Activated naive CD8-positive, alpha-beta T cell treated with anti-CD3 and anti-CD28 coated beads, Interleukin-2, amount 50 U/mL, for 16 hours (primary cell): Measurements from ENCODE around the gene USP7.
A peak's percentile ranks its signal among the peaks of the same experiment; 100 is the strongest.
"Not testable (repeated sequence)": the region's sequence is repeated elsewhere in the genome, so short reads cannot be mapped to it uniquely, and the experiment has no call there.

ENCODE experiments used
- DNase-seq: peaks from one replicate; pipeline ENCODE4 v3.0.0-alpha.2; 2020; ENCODE audit warnings: low read depth, low spot score

Gene USP7

DNA sequence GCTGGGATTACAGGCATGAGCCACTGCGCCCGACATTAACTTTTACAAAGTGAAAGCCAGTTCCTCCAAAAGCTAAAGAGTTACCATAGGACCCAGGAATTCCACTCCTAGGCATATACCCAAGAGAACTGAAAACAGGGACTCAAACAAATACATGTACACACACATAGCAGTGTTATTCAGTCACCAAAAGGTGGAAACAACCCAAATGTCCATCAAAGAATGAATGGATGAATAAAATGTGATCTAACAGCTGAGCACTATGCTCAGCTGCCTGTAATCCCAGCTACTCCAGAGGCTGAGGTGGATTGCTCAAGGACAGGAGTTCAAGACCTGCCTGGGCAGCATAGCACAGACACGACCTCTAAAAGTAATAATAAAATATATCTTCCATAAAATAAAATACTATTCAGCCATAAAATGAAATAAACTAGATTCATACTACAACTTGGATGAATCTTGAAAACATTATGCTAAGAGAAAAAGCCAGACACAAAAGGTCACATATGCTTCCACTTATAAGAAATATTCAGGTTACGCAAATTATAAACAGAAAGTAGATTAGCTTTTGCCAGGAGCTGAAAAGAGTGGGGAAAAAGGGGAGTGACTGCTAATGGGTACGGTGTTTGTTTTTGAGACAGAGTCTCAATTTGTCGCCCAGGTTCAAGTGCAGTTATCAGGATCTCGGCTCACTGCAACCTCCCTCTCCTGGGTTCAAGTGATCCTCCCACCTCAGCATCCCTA is 9.3 kb upstream of the USP7 start:
- DNase-seq: no peak

DNA sequence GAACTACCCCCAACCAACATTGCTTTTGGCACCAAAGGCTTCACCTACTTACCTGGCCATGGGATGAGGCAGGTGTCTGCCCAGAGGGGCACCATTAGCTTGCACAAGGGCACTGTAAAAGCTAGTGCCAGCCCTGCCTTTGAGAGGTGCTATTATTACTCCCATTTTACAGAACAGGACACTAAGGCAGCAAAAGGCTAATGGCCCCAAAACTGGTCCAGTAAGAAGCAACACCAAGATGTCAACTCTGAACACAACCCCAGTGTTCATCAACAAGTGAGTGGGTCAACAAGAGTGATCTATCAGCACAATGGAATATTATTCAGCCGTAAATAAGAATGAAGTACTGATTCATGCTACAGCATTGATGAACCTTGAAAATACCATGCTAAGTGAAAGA is 7.7 kb upstream of the USP7 start:
- no peak for DNase-seq

DNA sequence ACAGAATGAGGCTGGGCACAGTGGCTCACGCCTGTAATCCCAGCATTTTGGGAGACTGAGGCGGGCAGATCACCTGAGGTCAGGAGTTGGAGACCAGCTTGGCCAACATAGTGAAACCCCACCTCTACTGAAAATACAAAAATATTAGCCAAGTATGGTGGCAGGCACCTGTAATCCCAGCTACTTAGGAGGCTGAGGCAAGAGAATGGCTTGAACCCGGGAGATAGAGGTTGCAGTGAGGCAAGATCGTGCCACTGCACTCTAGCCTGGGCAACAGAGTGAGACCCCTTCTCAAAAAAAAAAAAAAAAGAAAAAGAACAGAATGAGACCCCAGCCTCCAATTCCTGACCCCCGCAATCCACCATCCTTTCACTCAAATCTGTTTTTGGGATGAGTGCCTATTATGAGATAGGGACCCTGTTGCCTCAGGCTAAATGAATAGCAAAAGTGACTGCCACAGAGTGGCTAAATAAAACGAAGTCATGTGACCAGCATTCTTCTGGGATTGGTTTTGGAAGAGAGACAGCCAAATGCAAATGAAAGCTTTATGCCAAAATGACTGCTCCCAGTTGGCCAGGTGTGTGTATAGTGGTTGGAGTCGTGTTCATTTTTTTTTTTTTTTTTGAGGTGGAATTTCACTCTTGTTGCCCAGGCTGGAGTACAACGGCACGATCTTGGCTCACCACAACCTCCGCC is 5.6 kb upstream of the USP7 start:
- not testable (repeated sequence) for DNase-seq

DNA sequence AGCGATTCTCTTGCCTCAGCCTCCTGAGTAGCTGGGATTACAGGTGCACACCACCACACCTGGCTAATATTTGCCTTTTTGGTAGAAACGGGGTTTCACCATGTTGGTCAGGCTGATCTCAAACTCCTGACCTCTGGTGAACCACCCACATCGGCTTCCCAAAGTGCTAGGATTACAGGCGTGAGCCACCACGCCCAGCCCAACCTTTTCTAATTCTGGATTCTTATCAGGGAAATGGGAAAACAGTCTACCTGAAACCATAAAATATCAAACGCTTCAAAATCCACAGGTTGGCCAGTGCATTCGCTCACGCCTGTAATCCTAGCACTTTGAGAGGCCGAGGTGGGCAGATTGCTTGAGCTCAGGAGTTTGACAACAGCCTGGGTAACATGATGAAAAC is 4.3 kb upstream of the USP7 start:
- not testable (repeated sequence) for DNase-seq

DNA sequence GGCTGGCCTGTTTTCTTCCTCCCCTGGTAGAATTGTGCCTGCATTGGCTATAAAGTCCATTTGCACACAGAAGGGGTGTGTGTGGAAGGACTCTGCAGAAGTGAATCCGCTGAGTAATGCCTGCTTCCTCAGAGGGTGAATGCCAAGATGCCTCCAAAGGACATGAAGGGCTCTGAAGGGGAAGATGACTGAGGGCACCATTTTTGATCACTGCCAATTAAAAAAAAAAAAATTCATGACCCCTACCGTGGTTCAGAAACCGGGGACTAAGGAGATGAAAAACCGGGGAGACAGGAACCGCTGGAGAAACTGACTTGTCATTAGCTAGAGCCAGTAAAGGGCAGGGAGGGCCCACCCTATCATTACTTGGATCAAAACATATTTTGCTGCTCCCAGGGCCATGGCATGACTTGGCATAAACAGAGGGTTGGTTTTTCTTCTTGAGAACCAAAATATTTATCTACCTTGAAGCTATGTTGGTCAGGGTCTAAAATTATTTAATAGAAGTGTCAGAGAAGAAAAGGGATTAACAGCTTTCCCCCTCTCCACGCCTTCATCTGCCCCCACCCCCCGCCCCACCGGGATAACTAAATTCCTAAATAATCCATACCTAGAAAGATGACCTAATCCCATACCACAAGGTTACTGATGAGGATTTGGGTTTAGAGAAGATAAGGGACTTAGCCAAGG is 3.6 kb upstream of the USP7 start:
- DNase-seq: no peak

DNA sequence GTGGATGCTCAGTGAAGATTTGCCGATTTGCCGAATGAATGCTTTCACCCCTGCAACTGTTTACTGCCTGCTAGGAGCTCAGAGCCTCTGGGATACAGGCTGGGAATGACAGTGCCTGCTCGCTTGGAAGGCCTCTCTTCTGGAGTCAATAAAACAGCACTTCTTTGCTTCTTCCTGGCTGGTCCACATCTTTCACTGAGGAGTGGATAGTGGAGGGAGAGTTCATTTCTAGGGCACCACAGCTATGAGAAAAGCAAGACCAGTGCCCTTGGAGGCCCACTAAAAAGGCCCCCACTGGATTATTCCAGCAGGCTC is 3.1 kb upstream of the USP7 start:
- DNase-seq: no peak

DNA sequence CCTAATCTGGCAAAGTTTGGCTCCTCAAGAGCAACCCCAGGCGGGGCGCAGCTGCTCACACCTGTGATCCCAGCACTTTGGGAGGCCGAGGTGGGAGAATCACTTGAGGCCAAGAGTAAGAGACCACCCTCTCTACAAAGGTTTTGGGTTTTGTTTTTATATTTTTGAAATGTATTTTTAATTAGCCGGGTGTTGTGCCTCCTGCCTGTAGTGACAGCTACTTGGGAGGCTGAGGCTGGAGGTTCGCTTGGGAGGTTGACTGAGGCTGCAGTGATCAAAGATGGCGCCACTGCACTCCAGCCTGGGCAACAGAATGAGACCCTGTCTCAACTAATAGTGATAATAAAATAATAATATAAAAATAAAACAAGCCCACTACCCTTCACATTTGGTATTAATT is 756 bp upstream of the USP7 start:
- DNase-seq: no peak

DNA sequence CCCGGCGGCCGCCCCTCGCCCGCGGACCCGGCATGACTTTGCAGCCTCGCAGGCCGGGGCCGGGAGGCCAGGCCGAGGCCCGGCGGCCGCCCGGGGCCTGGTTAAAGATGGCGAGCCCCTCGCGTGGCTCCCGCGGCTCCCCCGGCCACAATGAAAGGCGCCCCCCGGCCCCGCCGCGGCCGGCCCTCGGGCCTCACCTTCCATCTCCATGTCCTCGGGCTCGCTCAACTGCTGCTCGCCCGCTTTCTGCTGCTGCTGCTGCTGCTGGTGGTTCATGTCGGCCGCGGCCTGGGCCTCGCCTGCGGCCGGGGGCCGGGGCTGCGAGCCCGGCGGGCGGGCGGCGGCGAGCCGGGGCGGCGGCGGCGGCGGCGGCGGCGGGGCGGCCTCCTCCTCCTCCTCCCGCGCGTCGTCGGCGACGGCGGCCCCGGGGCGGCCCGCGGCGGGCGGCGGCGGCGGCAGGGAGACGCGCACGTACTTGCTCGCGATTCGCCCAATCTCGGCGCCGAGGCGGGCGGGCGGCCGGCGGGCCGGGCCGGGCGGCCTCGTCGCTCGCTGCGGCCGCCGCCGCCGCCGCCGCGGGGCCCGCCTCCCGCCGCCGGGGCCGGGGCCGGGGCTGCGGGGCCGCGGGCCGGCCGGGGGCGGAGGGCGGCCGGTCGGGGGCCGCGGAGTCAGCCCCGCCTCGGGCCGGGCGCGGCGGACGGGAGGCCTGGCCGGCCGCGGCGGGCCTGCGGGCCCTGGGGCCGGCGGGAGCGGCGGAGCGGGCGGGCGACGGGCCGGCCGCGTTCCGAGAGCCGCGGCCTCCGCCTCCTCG is 491 bp downstream of the USP7 start:
- no peak for DNase-seq

DNA sequence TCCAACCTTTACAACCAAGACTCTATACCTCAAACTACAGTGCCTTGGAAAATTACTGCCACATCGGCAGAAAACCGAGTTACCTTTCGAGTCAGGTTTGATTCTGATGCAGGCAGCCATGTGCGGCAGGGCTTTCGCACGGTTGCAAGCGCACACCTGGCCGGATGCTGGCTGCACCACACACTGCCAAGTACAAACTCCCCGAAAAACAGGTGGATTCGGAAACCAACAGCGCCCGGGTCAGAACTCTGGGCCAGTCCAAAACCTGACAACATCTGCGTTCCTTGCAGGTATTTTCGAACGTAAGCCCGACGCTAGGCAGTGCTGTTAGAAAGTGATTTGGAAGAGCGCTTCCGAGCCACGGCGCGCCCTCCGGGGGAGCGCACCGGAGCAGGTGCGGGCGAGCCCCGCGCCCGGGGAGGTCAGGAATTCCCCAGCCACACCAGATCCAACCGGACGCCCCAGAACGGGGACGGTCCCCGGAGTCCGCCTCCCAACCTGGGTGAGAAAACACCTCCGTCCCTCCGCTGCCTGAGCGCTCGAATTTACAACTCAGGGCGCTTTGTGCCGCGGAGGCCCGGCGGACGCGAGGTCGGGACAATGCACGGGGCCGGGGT is 1.2 kb downstream of the USP7 start:
- peak; percentile 20 for DNase-seq

DNA sequence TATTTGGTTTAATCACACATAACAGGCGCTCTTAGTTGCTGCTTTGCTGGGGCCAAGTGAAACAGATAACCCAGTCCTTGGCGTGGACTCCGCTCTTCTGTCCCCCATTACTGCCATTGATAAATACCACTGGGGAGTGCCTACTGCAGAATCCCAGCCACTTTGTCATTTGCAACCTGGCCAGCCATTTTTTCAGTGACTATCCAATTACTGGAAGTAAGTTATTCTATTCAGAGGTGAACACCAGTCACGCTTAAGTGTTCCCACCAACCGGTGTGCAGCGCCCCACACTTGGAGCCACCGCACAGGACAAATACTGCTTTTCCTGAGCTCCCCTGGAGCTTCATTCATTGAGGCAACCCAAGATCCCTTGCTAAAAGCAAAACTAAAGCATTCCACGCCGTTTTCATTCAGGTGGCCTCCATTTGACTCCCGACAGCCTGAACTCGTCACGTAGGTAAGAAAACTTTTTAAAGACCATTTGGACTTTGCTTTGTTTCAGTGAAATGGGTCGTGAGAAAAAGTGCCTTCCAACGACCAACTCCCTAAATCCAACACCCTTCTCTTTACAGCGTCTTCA is 1.8 kb downstream of the USP7 start:
- no peak for DNase-seq

DNA sequence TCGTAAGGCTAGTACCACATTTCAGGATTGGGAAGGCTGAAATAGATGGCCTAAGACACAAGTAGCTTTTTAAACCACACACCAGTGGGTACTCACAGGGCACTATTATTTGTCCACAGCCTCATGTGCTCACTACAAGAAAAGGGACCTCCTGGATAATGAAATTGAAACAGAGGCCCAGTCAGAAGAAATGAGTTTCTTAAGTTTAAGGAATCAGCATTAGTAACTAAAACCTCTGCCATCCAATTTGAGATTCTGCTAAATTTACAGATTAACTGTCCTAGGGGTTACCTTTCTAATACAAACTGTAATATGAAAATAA is 3.0 kb downstream of the USP7 start:
- DNase-seq: no peak

DNA sequence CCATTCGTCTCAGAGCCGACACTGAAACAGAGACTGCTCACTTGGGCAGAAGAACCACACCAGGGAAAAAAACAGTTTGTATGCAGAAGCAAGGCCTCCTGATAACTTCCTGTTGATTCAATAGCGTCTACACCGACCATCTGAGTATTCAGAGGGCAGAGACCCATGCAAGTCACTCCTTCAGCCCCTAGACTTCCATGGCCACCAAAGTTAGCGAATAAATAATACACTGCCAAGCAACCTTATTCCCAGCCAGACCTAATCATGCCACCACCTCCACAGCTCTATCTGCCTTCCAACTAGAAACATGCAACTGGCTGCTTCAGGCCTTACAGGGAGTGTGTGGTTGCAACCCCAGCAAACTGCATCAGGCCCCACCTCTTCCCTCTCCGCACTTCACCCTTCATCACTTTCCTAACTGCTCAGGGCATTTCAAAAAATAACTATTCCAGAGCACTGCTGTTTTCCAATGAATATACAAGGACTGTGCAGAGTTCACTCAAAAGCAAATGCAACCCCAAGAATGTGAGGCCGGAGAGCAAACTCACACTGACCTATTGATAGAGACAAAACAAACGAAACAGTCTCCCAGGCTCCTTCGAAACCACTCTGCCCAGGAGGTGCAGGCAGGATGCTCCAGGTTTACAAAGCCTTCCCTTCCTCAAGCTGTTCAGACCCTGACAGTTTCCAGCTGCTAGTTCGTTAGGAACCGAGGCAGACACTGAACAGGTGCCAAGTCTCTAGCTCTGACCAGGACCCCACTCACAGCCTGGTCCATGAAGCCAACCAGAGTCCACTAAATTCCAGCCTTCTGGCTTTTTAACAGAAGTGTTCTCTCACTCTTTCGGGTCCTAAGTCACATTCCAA is 3.6 kb downstream of the USP7 start:
- no peak for DNase-seq

DNA sequence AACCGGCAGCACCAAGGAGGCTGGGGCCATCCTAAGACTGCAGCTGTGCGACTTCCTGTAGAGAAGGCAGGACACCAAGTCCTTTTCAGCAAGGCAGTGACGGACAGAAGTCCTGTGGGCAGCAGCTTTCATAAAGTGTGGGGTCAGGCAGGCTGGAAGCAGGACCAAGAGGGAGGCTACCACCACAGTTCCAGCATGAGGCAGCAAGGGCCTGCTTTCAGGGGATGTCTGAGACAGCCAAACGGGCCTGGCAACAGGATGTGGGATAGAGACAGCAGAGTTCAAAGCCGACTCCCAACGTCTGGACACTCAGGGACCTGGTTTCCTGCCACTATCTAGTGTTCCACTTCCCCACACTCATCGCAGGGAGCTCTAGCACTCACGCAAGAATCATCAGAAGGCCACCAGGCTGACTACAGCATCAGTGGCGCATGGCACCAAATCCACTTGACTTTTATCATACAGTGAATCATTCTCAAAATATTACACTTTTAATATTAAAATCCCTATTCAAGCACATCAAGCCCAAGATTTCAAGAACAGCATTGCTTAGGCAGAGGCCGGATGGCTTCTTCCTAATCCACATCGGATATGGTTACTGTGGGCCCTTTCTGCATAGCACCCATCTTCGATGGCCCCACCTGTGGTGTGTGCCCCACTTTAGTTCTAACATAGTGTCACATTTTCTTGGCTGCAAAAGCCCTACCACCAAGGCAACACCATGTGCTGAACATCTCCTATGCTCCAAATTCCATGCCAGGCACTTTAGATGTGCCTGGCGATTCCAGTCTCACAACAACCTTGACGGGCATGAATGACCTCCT is 5.2 kb downstream of the USP7 start:
- no peak for DNase-seq

DNA sequence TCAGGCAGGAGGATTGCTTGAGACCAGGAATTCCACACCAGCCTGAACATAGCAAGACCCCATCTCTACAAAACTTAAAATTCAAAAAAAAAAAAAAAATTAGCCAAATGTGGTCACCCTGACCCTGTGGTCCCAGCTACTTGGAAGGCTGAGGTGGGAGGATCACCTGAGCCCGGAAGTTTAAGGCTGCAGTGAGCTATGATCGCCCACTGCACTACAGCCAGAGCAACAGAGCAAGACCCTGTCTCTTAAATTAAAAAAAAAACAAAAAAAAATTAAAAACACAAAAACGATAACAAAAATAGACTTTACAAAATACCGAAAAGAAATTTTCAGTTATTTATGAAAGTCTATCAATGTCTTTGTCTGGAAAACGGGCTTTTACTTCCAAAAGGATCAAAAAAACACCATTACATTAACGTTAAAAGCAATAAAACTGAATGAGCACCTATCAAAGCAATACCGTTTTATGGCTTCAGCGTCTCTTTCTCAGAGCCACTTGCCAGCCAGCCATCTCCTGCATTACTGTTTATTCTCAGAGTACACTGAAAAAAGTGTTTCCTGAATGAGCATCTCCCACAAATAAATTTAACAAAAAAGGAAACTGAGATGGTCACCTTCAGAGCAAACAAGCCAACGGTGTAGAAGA is 6.1 kb downstream of the USP7 start:
- DNase-seq: no peak

DNA sequence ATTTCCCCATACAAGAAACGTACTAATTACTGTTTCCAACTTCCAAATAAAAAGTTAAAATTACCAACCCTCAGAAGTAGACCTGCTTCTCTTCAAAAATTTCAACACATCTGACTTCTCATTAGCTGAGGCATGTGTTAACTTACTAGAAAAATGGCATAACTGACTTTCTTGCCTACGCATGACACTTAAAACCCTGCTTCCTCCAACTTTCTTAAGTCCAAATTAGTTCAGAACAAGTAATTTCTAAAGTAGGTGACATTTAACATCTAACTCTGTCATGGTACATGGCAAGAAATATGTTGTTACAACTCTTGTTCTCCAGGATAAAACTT is 6.7 kb downstream of the USP7 start:
- no peak for DNase-seq

DNA sequence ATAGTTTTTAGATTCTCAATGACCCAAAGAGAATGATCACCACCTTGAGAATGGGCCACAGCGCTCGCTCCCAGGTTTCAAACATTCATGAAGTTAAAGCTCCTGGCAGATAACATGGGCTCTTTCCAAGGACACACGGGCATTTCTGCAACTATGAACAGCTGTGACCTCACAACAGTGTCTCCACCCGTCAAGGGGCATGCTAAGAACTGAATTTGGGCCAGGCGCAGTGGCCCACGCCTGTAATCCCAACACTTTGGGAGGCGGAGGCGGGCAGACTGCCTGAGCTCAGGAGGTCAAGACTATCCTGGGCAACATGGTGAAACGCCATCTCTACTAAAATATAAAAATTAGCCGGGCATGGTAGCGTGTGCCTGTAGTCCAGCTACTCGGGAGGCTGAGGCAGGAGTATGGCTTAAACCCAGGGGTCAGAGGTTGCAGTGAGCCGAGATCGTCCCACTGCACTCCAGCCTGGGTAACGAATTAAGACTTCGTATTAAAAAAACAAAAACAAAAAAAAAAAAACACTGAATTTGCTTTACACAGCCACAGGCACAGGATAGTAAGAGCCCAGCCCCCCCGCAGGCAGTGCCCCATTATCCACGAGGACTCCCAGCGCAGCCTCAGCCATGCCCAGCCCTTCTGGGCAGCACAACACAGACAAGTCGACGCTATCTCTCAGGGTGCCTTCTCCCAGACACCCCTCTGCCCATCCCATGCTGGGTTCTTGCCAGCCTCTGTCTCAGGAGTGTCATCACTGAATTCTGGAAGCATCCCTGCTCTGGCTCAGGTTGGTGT is 7.2 kb downstream of the USP7 start:
- no peak for DNase-seq

DNA sequence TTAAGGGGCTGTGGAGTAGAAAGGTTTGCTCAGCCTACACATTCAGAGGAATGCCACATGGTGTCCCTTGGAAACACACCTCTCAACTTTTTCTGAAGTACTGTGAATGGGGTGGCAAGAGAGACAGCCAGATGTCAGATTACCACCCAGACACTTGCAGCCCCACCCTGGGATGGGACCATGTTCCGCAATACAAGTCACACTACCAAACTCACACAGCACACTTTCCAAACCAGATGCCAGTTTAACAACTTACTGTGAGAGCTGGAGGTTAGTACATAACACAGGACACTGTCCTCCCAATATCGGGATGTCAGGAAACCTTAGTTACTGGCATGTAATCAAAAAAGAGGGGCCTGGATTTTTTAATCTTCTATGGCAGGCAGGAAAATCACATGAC is 7.9 kb downstream of the USP7 start:
- DNase-seq: no peak

DNA sequence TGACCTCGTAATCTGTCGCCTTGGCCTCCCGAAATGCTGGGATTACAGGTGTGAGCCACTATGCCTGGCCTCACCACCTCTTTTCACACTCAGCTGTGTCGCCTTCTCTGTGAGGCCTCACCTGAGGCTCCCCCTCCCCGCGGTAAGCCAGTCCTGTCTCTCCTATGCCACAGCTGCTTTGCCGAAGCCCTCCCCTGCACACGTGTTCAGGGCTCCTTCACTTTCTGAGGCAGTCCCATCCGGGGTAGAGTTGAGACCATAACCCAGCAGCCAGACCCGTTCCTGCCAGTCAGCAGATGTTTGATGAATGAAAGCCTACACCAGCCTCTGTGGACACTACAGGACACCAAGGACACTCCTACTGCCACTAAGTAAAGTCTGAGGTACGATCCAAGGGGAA is 10.6 kb downstream of the USP7 start:
- no peak for DNase-seq
